ENCODE measurements around the gene KRT84. TPM values are rescaled to one million over a fixed set of nuclear protein-coding genes. Genes with fewer than 3 reads are reported as not detected.

The KRT84 gene
- total RNA-seq, 1 donor from 2014 or later, result not detected

GRCh38 chr12:52432559-52433207 is 47.2 kb upstream of the KRT84 start:
- no peaks in the 10 kb centered on the region for H3K36me3 ChIP-seq
- no peak for DNase-seq
- H3K27ac ChIP-seq, result no peak overlapping the region
- H3K9me3 ChIP-seq, result no peaks in the 10 kb centered on the region
- H3K4me1 ChIP-seq, result no peaks in the 10 kb centered on the region
- no peak for TF ChIP-seq CTCF (IDR thresholded peaks at IDR 0.05)
- H3K4me3 ChIP-seq, result no peak overlapping the region
- peaks cover 13% of the 10 kb centered on the region for H3K27me3 ChIP-seq (ENCODE audit: low read depth)
- intact Hi-C loops (cut with DNase I), result no loop called here
- ATAC-seq, result no peak

GRCh38 chr12:52428121-52428520 is 42.7 kb upstream of the KRT84 start:
- DNase-seq (no peak), ATAC-seq (no peak)
- Histone ChIP-seq H3K36me3 (no peaks in the 10 kb centered on the region), H3K27me3 (ENCODE audit: low read depth) (peaks cover 13% of the 10 kb centered on the region), H3K4me1 (no peaks in the 10 kb centered on the region), H3K9me3 (no peaks in the 10 kb centered on the region), H3K4me3 (no peak overlapping the region), H3K27ac (no peak overlapping the region)
- TF ChIP-seq CTCF (IDR thresholded peaks at IDR 0.05), result no peak
- intact Hi-C loops (cut with DNase I), result no loop called here

GRCh38 chr12:52427083-52427482 is 41.6 kb upstream of the KRT84 start:
- H3K4me3 ChIP-seq, result no peak overlapping the region
- DNase-seq (no peak), ATAC-seq (no peak)
- H3K27me3 ChIP-seq (ENCODE audit: low read depth), result peaks cover 13% of the 10 kb centered on the region
- no peak for TF ChIP-seq CTCF (IDR thresholded peaks at IDR 0.05)
- intact Hi-C loops (cut with DNase I), result no loop called here
- H3K4me1 ChIP-seq, result no peaks in the 10 kb centered on the region
- no peaks in the 10 kb centered on the region for H3K9me3 ChIP-seq
- H3K36me3 ChIP-seq, result no peaks in the 10 kb centered on the region
- H3K27ac ChIP-seq, result no peak overlapping the region

GRCh38 chr12:52426034-52426433 is 40.6 kb upstream of the KRT84 start:
- Histone ChIP-seq H3K36me3 (no peaks in the 10 kb centered on the region), H3K4me3 (no peak overlapping the region), H3K27ac (no peak overlapping the region), H3K9me3 (no peaks in the 10 kb centered on the region), H3K27me3 (ENCODE audit: low read depth) (peaks cover 11% of the 10 kb centered on the region), H3K4me1 (no peaks in the 10 kb centered on the region)
- DNase-seq (no peak), ATAC-seq (no peak)
- no peak for TF ChIP-seq CTCF (IDR thresholded peaks at IDR 0.05)
- intact Hi-C loops (cut with DNase I), result no loop called here

- H3K36me3 ChIP-seq, result no peaks in the 10 kb centered on the region
- ATAC-seq, result no peak
- no peak overlapping the region for H3K4me3 ChIP-seq
- no peak for DNase-seq
- no peak overlapping the region for H3K27ac ChIP-seq
- no peaks in the 10 kb centered on the region for H3K9me3 ChIP-seq
- H3K27me3 ChIP-seq (ENCODE audit: low read depth), result peaks cover 6% of the 10 kb centered on the region
- intact Hi-C loops (cut with DNase I), result no loop called here
- TF ChIP-seq CTCF (IDR thresholded peaks at IDR 0.05), result no peak
- no peaks in the 10 kb centered on the region for H3K4me1 ChIP-seq
These were observed 40.0 kb upstream of the KRT84 start for GRCh38 chr12:52425466-52425865.

Data from lower lobe of right lung (tissue), 2 donors.